Activated CD8-positive, alpha-beta memory T cell treated with anti-CD3 and anti-CD28 coated beads, Interleukin-2, amount 50 U/mL, for 24 hours (primary cell): ENCODE data around the gene CST5.
"Not testable (repeated sequence)": the region's sequence is repeated elsewhere in the genome, so short reads cannot be mapped to it uniquely, and the experiment has no call there.

Experiments
- DNase-seq: peaks from one replicate; pipeline ENCODE4 v3.0.0-alpha.2; 2020; ENCODE audit errors: extremely low read depth

The CST5 gene

DNA sequence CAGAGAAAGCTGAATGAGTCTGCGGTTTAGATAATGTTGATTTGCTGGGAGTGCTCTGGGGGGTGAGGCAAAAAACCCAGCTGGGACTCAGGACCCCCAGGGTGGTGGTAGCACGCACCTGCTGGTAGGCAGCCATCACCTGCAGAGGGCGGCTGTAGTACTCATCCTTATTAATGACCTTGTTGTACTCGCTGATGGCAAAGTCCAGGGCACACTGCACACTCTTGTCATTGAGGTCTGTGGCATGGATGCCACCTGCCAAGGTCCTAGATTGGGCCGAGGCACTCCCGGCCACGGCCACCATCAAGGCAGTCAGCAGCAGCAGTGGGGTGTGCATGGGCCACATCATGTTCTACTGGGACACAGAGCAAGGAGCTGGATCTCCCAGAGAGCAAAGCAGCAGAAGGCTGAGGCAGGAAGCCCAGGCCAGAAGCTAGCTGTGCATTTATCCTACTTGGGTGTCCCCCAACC lies at the start of gene CST5:
TSS of gene CST5 (minus strand) at position 421 of the 471 bp plus-strand sequence. CDS start at position 349, 72 bp downstream.
- DNase-seq: no peak

GRCh38 chr20:23928788-23929187 lies 49.2 kb upstream of the CST5 start:
- no peak for DNase-seq

GRCh38 chr20:23928353-23928752 lies 48.8 kb upstream of the CST5 start:
- DNase-seq: no peak

DNA sequence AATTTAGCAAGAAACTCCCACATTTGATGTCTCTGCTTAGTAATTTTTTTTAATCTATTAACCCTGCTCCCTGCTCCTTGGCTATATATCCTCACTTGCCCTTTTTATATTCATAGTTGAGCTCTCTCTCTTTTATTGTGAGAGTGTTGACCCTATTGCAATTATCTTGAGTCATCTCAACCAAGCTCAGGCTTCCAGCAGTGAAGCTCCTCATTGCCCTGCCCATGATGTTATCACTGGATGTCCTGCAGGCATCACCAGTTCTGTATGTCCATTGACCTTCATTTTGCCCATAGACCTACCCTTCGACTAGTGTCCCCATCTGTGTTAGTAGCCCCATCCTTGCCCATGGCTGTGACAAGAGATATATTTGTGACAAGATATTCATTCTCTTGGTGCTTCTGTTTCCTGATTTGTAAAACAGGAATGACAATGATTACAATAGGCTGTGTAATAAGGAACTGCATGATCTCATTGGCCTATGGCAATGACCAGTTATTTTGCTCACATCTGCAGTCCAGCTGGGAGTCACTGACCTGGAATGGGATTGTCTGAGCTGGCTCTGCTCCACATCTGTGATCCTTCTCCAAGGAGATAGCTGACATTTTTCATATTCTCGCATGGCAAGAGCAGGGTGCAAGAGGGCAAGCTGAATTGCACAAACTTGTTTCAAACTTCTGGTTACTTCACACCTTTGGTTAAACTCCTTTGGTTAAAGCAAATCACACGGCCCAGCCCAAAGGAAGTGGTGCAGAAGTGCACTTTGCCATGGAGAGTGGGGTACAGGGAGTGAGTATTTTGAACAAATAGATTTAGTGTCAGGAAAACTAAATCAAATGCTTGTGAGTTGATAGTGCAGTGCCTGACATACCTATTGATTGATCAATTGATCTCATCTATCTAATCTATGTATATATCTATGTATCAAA lies 47.7 kb upstream of the CST5 start:
- no peak for DNase-seq

- no peak for DNase-seq
Observed at GRCh38 chr20:23926526-23926880, 47.0 kb upstream of the CST5 start.

DNA sequence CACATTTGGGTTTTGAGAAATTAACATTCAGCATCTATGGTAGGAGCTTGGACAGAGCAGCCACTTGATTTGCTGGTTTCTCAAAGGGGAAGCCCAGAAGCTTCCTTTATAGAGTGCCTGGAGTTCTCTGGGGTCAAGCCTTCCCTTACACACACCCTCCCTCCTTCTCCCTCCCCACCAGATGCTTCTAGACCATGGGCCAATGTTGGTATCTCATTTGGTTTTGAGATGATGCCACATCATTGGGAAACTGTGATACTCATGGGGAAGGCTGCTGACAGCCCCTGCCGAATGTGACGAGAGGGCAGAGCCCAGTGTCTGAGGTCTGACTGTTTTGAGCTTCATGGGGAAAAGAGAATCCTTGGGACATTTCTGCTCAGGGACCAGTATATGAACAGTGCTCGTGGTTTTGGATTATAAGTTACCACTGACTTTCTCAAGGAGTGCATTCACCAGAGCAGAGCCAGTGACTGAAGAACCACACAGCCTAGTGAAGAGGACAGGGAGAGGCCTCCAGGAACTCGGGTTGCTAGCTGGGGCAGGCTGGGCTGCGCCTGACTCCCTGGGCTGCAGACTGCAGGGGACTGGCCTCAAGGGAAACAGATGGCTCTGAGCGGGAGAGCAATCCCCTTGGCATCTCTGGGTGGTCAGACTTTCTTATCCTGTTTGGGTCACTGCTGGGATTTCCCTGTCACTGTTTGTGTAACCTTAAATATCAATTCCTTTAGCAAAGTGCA lies 46.4 kb upstream of the CST5 start:
- DNase-seq: no peak

- no peak for DNase-seq
Observed at GRCh38 chr20:23924751-23925150, 45.2 kb upstream of the CST5 start.

GRCh38 chr20:23923891-23924435 lies 44.4 kb upstream of the CST5 start:
- DNase-seq: no peak

- no peak for DNase-seq
Observed at GRCh38 chr20:23923311-23923710, 43.8 kb upstream of the CST5 start.

GRCh38 chr20:23920408-23921325 lies 41.1 kb upstream of the CST5 start:
- DNase-seq: no peak

GRCh38 chr20:23918896-23919295 lies 39.3 kb upstream of the CST5 start:
- no peak for DNase-seq

- no peak for DNase-seq
Observed at GRCh38 chr20:23918101-23918862, 38.7 kb upstream of the CST5 start.

GRCh38 chr20:23917024-23917725 lies 37.6 kb upstream of the CST5 start:
- no peak for DNase-seq

DNA sequence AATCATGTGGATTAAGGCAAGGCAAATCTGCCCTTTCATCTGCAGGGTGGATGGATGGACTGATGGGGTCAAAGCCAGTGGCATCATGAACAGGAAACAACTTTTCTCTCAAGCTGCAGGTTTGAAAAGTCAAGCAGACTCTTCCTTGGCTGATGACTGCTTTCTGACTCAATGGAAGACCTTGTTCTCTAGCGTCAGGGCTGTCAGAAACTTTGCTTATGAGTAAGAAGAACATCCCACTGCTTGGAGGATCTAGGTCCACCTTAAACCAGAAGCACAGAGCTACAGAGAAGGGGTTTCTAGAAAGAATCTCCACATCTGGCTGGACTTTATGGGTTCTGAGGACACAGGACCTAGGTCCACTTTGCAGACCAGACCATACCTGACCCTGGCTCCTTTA lies 36.3 kb upstream of the CST5 start:
- no peak for DNase-seq

DNA sequence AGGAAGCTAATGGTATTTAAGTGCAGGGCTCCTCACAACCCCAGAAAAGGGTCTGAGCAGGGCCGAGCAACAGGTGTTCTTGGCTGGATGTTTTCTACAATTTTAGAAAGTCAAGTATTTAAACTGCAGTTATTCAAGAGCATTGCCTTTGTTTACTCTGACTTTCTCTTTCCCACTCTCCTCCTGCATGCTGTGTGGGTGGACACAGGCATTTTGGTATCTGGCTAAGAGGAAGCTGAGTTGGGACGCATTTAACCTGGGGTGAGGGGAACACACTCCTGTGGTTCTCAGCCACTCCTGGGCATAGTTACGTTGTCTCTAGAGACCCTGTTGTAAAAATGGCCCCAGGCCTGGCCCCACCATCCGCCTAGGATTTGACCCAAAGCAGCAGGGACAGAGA lies 34.9 kb upstream of the CST5 start:
- DNase-seq: not testable (repeated sequence)

- no peak for DNase-seq
Observed at GRCh38 chr20:23910210-23910609, 30.7 kb upstream of the CST5 start.

DNA sequence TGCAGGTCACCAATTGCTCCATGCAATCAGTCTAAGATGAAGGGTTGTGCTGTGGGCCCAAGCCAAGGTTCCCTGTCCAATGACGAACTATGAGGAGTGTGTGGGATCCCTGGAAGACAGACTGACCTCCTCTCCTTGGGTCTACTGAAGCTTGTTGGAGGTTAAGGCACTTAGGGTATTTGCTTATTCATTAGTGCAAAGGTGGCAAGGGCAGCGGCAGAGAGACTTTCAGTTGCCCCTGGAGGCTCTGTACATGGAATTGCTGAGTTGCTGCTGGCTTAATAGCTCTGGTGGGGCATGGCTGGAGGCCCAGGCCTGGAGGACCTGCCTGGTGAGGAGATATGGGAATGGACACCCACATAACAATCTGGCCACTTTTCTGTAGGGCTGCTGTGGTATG lies 29.8 kb upstream of the CST5 start:
- DNase-seq: no peak

- DNase-seq: no peak
Observed at GRCh38 chr20:23907579-23907978, 28.0 kb upstream of the CST5 start.

- not testable (repeated sequence) for DNase-seq
Observed at GRCh38 chr20:23902396-23902795, 22.8 kb upstream of the CST5 start.

DNA sequence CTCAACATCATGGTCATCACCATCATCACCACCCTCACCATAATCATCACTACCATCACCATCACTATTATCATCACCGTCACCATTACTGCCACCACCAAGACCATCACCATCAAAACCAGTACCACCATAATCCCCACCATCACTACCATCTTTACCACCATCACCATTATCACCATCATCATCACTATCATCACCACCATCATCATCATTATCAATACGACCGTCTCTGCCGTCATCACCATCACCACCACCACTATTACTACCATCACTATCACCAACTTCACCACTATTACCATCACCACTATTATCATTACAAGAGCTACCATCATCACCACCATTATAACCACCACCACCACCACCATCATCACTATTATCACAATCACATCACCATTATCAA lies 11.3 kb upstream of the CST5 start:
- not testable (repeated sequence) for DNase-seq
